Superior temporal gyrus (tissue), 1 donor: ENCODE results near the gene GUCY2C.

Source experiments
- DNase-seq: peaks from one replicate; pipeline ENCODE4 v3.0.0-alpha.2; 2016; ENCODE audit errors: extremely low spot score

Gene GUCY2C

GRCh38 chr12:14571779-14572178 lies 124.6 kb downstream of the GUCY2C start:
- DNase-seq: no peak

GRCh38 chr12:14570231-14570630 lies 126.2 kb downstream of the GUCY2C start:
- no peak for DNase-seq

DNA sequence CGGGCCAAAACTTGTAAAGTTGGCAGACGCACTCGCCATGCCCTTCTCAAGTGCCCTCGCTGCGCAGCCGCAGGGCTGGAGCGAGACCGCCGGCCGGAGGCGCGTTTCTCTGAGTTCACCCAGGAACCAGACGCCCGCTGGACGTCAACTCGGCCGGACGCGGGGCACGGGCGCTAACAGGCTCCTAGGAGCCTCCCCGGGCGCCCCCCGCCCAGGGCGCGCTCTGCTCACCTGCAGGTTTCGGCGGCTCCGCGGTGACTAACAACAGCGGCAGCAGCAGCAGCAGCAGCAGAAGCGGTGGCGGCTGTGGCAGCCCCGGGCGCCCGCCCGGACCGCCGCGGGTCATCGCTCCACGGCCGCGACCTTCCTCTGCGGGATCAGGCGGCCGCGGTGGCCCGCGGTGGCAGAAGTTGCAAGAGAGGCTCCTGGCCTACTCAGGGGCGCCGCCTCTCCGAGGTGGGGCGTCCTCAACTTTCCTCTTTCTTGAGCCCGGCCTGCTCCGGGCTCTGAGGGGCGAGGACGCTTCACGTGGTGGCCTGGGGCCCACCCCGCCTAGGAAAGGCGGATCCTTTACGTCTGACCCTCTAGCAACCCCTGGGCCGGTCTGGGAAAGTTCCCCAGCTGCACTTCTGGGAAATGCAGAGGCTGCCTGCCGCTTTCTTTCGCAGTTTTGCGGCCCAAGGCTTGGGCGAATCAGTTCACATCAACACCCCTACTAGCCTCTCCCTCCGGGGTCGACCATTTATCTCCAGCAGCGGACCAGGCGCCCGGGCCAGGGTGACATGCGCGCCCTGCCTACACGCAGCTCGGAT lies 128.8 kb downstream of the GUCY2C start, which contains the start of gene PLBD1:
PLBD1 (minus strand) TSS at position 533 of the 812 bp plus-strand sequence; CDS start at position 346, 187 bp downstream.
- peak; percentile 28 for DNase-seq

DNA sequence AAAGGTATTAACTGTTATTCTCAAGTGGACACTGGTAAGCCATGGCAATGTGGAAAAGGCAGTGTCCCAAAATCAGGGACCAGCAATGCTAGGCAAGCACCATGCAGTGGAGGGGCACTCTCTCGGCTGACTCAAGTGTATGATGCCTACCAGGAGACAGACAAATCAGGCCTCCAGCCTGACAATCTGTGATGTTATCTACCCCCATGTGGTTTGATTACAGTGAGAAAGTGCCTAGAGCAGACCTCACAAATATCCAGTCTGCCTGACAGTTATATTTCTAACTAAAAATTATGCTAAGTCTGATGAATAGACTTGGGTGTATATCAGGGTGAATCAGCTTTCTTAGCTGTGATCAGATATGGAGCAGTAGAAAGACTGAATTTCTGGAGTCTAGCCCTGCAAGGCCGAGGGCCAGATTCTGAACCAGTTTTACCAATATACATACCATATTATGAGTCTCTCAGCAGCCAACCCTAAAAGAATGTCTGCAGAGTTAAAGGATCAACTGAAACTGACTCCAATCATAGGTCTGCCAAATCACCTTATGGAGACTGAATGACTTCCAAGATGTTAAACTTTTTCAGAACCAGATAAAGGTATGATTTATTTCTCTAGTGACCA lies 132.0 kb downstream of the GUCY2C start:
- no peak for DNase-seq

- DNase-seq: no peak
These were observed 133.4 kb downstream of the GUCY2C start for GRCh38 chr12:14563046-14563445.
